GM19043 (cell line): ENCODE results near the gene NSUN5.
"Not testable (repeated sequence)": the region's sequence is repeated elsewhere in the genome, so short reads cannot be mapped to it uniquely, and the experiment has no call there.

ENCODE experiments used
- ATAC-seq: cut with Tn5 transposase; IDR thresholded peaks from one replicate; pipeline ENCODE4 v1.9.1; 2021; ENCODE audit warnings: low read depth; ENCODE audit not compliant: unreplicated experiment

Gene NSUN5

DNA sequence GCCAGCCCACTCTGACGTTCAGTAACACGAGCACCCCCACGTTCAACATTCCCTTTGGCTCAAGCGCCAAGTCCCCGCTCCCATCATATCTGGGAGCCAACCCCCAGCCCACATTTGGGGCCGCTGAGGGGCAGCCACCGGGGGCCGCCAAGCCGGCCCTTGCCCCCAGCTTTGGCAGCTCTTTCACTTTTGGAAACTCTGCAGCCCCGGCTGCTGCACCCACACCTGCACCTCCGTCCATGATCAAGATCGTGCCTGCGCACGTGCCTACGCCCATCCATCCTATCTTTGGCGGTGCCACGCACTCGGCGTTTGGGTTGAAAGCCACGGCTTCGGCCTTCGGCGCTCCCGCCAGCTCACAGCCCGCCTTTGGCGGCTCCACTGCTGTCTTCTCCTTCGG lies 10.9 kb downstream of the NSUN5 start:
- ATAC-seq: not testable (repeated sequence)

DNA sequence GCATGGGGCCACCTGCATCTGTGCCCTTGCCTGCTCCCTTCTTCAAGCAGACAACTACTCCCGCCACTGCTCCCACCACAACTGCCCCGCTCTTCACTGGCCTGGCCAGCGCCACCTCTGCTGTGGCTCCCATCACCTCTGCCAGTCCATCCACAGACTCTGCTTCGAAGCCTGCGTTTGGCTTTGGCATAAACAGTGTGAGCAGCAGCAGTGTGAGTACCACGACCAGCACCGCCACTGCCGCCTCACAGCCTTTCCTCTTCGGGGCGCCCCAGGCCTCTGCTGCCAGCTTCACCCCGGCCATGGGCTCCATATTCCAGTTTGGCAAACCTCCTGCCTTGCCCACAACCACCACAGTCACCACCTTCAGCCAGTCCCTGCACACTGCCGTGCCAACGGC lies 11.4 kb downstream of the NSUN5 start:
- not testable (repeated sequence) for ATAC-seq

DNA sequence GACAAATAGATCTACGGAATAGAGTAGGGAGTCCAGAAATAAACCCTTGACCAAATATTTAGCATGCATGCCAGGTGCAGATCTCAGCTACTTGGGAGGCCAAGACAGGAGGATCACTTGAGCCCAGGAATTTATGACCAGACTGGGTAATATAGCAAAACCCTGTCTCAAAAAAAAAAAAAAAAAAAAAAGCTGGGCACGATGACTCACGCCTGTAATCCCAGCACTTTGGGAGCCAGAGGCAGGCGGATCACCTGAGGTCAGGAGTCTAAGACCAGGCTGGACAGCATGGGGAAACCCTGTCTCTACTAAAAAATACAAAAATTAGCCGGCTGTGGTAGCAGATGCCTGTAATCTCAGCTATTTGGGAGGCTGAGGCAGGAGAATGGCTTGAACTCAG lies 31.4 kb downstream of the NSUN5 start:
- ATAC-seq: not testable (repeated sequence)

DNA sequence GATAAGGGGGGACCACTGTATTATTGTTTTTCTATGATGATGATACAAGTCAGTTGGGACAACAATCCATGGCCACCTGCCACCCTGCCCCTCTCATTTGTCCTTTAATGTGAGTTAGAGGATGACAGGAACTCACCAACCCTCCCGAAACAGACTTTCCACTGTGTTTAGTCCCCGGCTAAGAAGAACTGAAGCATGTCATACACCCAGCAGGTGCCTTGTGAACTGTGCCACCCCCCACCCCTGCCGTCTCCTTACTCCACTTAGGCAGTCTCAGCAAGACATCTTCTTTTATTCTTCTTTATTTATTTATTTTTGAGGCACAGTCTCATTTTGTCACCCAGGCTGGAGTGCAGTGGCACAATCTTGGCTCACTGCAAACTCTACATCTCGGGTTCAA lies 40.8 kb downstream of the NSUN5 start:
- not testable (repeated sequence) for ATAC-seq

DNA sequence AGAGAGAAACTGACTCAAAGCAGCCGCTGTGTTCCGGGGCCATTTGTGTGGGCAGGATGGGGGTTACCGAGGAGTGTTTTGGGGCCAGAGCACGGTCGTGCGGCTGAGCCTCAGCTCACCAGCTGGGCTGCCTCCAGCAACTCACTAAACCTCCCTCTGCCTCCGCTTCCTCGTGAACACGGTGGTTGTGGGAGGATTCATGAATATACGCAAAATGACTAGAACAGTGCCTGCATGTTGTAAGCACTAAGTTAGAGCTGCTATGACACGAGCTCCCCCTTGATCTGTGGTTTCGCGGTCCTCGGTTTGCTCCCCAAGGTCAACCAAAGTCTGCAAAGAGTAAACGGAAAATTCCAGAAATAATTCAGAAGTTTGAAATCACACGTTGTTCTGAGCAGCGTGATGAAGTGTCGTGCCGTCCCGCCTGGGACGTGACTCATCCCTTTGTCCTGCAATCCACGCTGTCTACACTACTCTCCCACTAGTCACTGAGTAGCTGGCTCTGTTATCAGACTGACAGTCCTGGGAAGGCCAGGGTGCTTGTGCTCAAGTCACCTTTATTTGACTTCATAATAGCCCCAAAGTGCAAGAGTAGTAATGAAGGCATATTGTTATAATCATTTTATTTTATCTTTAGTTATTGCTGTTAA lies 41.8 kb downstream of the NSUN5 start:
- peak; percentile 54 for ATAC-seq

DNA sequence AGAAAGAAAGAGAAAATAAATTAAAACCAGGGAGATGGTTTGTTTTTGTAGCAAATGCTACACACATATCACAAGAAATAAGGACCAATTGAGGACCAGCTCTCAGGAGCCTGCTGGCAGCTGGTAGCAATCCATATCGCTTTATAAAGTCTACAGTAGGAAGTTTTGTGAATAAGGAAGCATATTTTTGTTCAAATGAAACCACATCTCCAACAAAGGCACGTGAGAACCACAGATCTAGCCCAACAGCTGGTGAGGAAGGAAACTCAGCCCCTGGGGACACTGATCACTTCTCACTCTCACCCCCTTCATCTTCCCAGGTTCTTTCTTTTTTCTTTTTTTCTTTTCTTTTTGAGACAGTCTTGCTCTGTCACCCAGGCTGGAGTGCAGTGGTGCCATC lies 46.2 kb downstream of the NSUN5 start:
- ATAC-seq: not testable (repeated sequence)
